HTERT RPE-1 (cell line): ENCODE results near the gene SPEG.
"Not testable (repeated sequence)": the region's sequence is repeated elsewhere in the genome, so short reads cannot be mapped to it uniquely, and the experiment has no call there.

ENCODE experiments used
- in situ Hi-C: fragments of 300-500 bp; cut with MboI; formaldehyde crosslinking; loops from 4 replicates; pipeline ENCODE4 v1.14.3; 2020; ENCODE audit warnings: low sequenced_read_pairs

The SPEG gene

GRCh38 chr2:219434718-219435525 is at the start of gene SPEG:
Gene SPEG, plus strand, starts transcription at chr2:219434843. Its CDS starts 135 bp downstream, at chr2:219434978.
- in situ Hi-C loops, result no loop called here

- in situ Hi-C loops, result no loop called here
Measured at GRCh38 chr2:219384859-219385258, 49.8 kb upstream of the SPEG start.

GRCh38 chr2:219385958-219386520 is 48.6 kb upstream of the SPEG start:
- in situ Hi-C loops, result no loop called here

GRCh38 chr2:219386532-219387280 is 47.9 kb upstream of the SPEG start:
- in situ Hi-C loops, result no loop called here

GRCh38 chr2:219387306-219388120 is 47.1 kb upstream of the SPEG start, which contains the start of gene DNPEP:
Gene DNPEP, minus strand, starts transcription at chr2:219387912. Its CDS starts 118 bp downstream, at chr2:219387794.
- in situ Hi-C loops, result no loop called here

GRCh38 chr2:219388121-219388906 is 46.3 kb upstream of the SPEG start:
- in situ Hi-C loops, result no loop called here

- in situ Hi-C loops, result no loop called here
Measured at GRCh38 chr2:219388907-219389156, 45.8 kb upstream of the SPEG start.

GRCh38 chr2:219392754-219393153 is 41.9 kb upstream of the SPEG start:
- in situ Hi-C loops, result no loop called here

- in situ Hi-C loops, result not testable (repeated sequence)
Measured at GRCh38 chr2:219395056-219395455, 39.6 kb upstream of the SPEG start.

GRCh38 chr2:219395609-219396008 is 39.0 kb upstream of the SPEG start:
- in situ Hi-C loops, result no loop called here

- in situ Hi-C loops, result no loop called here
Measured at GRCh38 chr2:219396863-219397457, 37.7 kb upstream of the SPEG start.

- in situ Hi-C loops, result no loop called here
Measured at GRCh38 chr2:219398721-219399363, 35.8 kb upstream of the SPEG start.

GRCh38 chr2:219399716-219400478 is 34.7 kb upstream of the SPEG start:
- in situ Hi-C loops, result loop anchor here (25.0 kb wide), 1 partner anchor 112 kb away; the partner anchor contains the start of gene ASIC4

- in situ Hi-C loops, result loop anchor here (25.0 kb wide), 1 partner anchor 112 kb away; the partner anchor contains the start of gene ASIC4
Measured at GRCh38 chr2:219400562-219400961, 34.1 kb upstream of the SPEG start.

GRCh38 chr2:219401606-219402005 is 33.0 kb upstream of the SPEG start:
- in situ Hi-C loops, result loop anchor here (25.0 kb wide), 1 partner anchor 111 kb away; the partner anchor contains the start of gene ASIC4

- in situ Hi-C loops, result loop anchor here (25.0 kb wide), 1 partner anchor 109 kb away; the partner anchor contains the start of gene ASIC4
Measured at GRCh38 chr2:219402665-219403515, 31.8 kb upstream of the SPEG start.

- in situ Hi-C loops, result loop anchor here (25.0 kb wide), 1 partner anchor 108 kb away; the partner anchor contains the start of gene ASIC4
Measured at GRCh38 chr2:219403861-219404260, 30.8 kb upstream of the SPEG start.
